Ishikawa (cell line): ENCODE measurements around the gene HBP1.

Source experiments
- FOXM1 ChIP-seq: IDR thresholded peaks from 2 replicates; pipeline ENCODE4 v1.6.1; 2012; ENCODE audit warnings: low read depth, borderline replicate concordance
- TEAD4 ChIP-seq: IDR thresholded peaks from 2 replicates; pipeline ENCODE4 v1.6.1; 2012
- TF ChIP-seq, protein P1 (sequence below): IDR thresholded peaks from 2 replicates; pipeline ENCODE4 v1.6.1; 2012

DNA sequence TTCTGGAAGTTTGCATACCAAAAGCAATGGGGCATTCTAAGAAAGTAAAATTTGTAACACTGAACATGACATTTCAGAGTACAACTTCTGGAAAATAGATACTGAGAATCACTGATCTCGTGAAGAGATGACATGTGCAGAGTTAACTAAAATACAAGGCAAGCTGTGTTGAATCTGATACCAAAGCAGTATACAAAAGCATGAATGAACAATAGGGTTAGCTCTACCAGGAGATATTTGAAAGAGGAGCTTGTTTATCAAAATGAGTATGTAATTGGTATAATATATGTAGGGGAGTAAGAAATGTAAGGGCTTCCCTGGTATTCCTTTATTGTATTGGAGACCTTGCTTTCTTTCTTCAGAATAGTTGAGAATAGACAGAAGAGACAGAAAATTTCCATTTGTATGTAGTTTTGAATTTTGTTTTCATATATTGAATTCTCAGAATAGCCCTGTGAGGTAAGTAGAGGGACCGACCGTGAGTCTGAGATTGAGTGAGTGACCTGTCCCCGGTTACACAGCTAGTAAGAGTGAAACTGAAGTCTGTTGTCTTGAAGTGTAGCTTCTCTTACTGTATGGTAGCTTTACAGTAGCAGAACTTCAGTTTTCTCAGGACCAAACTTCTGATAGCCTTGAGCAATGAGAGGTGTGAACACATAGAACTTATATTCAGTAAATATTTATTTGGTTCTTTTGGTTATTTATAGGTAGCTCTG is 5.0 kb downstream of the HBP1 start:
- TF ChIP-seq TEAD4 (no peak), FOXM1 (no peak)
- TF ChIP-seq, protein P1, sequence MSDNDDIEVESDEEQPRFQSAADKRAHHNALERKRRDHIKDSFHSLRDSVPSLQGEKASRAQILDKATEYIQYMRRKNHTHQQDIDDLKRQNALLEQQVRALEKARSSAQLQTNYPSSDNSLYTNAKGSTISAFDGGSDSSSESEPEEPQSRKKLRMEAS: no peak
